NCI-H524 (cell line): ENCODE measurements around the gene NUP62.
A peak's percentile ranks its signal among the peaks of the same experiment; 100 is the strongest.
"Not testable (repeated sequence)": the region's sequence is repeated elsewhere in the genome, so short reads cannot be mapped to it uniquely, and the experiment has no call there.

Experiments
- DNase-seq, 2 experiments: peaks; one replicate each; lab custom pipeline; 2025; lab: John Stamatoyannopoulos, UW

Gene NUP62

GRCh38 chr19:49929121-49929610, at the start of gene NUP62, which contains the start of gene ATF5:
NUP62 (minus strand) TSS chr19:49929504; CDS start chr19:49909807, 19,697 bp downstream.
ATF5 (plus strand) TSS chr19:49929205; CDS start chr19:49930851, 1,646 bp downstream.
- DNase-seq: peak; percentile 92 to 93

GRCh38 chr19:49978324-49978723, 49.0 kb upstream of the NUP62 start:
- no peak for DNase-seq

GRCh38 chr19:49977881-49978280, 48.6 kb upstream of the NUP62 start:
- DNase-seq: no peak

- no peak for DNase-seq
These were observed 47.8 kb upstream of the NUP62 start for GRCh38 chr19:49977076-49977475.

GRCh38 chr19:49976496-49976895, 47.2 kb upstream of the NUP62 start:
- no peak for DNase-seq

GRCh38 chr19:49975051-49975450, 45.7 kb upstream of the NUP62 start:
- DNase-seq: no peak

GRCh38 chr19:49973987-49974386, 44.7 kb upstream of the NUP62 start:
- no peak for DNase-seq

GRCh38 chr19:49972841-49973240, 43.5 kb upstream of the NUP62 start:
- no peak for DNase-seq

GRCh38 chr19:49971991-49972411, 42.7 kb upstream of the NUP62 start:
- no peak for DNase-seq

GRCh38 chr19:49969355-49969754, 40.1 kb upstream of the NUP62 start:
- not testable (repeated sequence) for DNase-seq

GRCh38 chr19:49968279-49968922, 39.1 kb upstream of the NUP62 start:
- DNase-seq: no peak

GRCh38 chr19:49960980-49961379, 31.7 kb upstream of the NUP62 start, which contains the start of gene SIGLEC11:
SIGLEC11 (minus strand) TSS chr19:49961172; CDS start chr19:49961081, 91 bp downstream.
- DNase-seq: not testable (repeated sequence)

GRCh38 chr19:49959892-49960291, 30.6 kb upstream of the NUP62 start:
- DNase-seq: not testable (repeated sequence)

GRCh38 chr19:49958596-49958995, 29.3 kb upstream of the NUP62 start:
- DNase-seq: not testable (repeated sequence)

GRCh38 chr19:49958144-49958543, 28.8 kb upstream of the NUP62 start:
- not testable (repeated sequence) for DNase-seq

- no peak for DNase-seq
These were observed 28.1 kb upstream of the NUP62 start for GRCh38 chr19:49957262-49957915.

GRCh38 chr19:49956115-49956495, 26.8 kb upstream of the NUP62 start:
- DNase-seq: no peak

- no peak for DNase-seq
These were observed 25.6 kb upstream of the NUP62 start for GRCh38 chr19:49954933-49955332.

- peak in 1 of 2 experiments; percentile 33 for DNase-seq
These were observed 25.0 kb upstream of the NUP62 start for GRCh38 chr19:49954092-49954829.

- no peak for DNase-seq
These were observed 24.1 kb upstream of the NUP62 start for GRCh38 chr19:49953416-49953815.

GRCh38 chr19:49952906-49953305, 23.6 kb upstream of the NUP62 start:
- no peak for DNase-seq

- no peak for DNase-seq
These were observed 23.2 kb upstream of the NUP62 start for GRCh38 chr19:49952479-49952836.
